DLD1 (cell line): Measurements from ENCODE around the gene LOXL1.
"Not testable (repeated sequence)": the region's sequence is repeated elsewhere in the genome, so short reads cannot be mapped to it uniquely, and the experiment has no call there.

Experiments
- in situ Hi-C: cut with HindIII; loops from 2 replicates; pipeline ENCODE4 v1.10.0; 2017; ENCODE audit warnings: low sequenced_read_pairs

The LOXL1 gene

GRCh38 chr15:73937296-73937695, 11.0 kb downstream of the LOXL1 start:
- in situ Hi-C loops: no loop called here

DNA sequence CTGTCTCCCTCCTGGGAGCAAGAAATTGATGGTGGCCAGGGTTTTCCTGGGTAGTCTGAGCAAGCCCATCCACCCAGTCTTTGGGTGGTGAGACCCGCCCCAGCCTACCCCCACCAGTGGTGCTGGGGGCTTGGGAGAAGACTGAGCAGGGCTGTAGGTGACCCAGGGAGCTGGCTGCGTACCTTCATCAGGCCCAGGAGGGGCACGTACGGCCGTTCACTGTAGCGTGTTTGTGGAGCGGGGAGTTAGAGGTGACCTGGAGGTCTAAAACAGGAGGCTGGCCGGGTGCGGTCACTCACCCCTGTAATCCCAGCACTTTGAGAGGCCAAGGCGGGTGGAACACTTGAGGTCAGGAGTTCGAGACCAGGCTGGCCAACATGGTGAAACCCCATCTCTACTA, 11.5 kb downstream of the LOXL1 start:
- in situ Hi-C loops: no loop called here

- in situ Hi-C loops: not testable (repeated sequence)
These were observed 12.3 kb downstream of the LOXL1 start for GRCh38 chr15:73938516-73938915.

- in situ Hi-C loops: no loop called here
These were observed 12.9 kb downstream of the LOXL1 start for GRCh38 chr15:73939138-73939537.

DNA sequence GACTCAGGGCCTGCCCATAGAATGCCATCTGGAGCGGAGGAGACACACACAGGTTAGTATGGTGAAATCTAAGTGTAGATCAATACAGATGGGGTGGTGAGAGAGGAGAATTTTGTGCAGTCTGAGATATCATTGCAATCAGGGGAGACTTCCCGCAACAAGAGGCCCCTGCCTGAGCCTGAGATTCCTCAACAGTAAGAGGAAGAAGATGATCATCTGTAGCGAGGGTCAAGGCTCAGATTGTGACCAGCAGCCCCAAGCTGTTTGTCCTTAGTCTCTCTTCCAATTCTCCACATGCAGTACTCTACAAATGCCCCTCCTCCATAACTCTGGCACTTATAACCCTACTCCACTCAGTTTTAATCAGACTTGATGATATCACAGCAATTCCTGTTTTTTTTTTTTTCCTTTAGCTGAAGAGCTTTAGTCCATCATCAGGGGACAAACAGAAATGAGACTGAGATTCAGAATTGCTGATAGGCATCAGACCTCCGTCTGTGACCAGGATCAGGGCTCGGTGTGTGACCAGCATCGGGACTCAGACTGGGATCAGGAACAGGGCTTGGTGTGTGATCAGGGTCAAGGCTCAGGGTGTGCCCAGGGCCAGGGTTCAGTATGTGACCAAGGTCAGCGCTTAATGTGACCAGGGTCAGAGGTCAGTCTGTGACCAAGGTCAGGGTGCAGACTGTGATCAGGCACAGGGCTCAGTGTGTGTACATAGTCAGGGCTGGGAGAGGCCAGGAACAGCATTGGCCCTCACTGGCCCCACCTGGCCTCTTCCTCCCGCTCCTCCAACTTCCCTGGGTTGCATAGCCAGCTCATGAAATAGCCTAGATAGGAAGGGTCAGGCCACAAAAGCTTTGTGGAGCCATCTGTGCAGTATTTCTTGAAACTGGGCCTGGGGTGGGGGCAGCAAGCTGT, 14.1 kb downstream of the LOXL1 start:
- in situ Hi-C loops: no loop called here

DNA sequence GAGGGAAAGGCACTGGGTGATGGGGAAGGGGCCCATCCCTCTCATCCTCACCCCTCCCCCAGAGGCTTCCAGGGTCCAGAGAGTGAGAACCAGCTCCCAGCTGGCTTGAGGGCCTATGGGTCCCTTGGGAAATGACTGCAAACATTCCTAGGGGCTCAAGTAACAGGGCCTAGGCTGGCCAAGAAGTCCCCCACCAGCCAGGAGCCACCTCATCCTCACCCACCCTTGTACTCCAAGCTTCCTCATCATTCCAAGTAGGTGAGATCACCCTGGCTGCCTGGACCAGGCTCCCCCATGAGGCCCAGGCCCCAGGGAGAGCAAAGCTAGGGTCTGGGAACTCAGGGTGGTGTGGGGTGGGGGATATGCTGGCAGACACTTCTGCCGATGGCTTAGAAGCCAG, 14.8 kb downstream of the LOXL1 start:
- in situ Hi-C loops: no loop called here

- in situ Hi-C loops: no loop called here
These were observed 15.2 kb downstream of the LOXL1 start for GRCh38 chr15:73941449-73941848.

- in situ Hi-C loops: no loop called here
These were observed 15.8 kb downstream of the LOXL1 start for GRCh38 chr15:73941871-73942635.

DNA sequence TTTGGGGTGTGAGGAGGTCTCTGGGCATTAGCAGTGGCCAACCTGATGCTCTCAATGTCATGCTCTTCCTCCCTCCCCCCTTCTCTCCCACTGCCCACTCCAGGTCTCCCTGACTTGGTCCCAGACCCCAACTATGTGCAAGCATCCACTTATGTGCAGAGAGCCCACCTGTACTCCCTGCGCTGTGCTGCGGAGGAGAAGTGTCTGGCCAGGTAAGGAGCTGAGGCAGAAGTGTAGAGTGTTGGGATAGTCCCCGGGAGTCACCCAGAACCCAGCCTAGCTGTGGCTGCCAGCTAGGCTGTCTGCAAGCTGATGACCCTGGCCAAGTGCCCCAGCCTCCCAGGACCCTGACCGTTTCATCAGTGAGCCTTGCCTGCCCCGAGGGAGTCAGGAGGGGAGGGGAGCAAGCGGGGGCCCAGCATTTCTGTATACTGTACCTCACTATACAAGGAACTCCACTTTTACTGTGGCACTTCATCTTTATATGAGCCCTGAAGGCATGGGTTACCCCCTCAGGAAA, 16.5 kb downstream of the LOXL1 start:
- in situ Hi-C loops: no loop called here

- in situ Hi-C loops: no loop called here
These were observed 18.2 kb downstream of the LOXL1 start for GRCh38 chr15:73944161-73945129.

- in situ Hi-C loops: no loop called here
These were observed 18.9 kb downstream of the LOXL1 start for GRCh38 chr15:73945130-73945508.

DNA sequence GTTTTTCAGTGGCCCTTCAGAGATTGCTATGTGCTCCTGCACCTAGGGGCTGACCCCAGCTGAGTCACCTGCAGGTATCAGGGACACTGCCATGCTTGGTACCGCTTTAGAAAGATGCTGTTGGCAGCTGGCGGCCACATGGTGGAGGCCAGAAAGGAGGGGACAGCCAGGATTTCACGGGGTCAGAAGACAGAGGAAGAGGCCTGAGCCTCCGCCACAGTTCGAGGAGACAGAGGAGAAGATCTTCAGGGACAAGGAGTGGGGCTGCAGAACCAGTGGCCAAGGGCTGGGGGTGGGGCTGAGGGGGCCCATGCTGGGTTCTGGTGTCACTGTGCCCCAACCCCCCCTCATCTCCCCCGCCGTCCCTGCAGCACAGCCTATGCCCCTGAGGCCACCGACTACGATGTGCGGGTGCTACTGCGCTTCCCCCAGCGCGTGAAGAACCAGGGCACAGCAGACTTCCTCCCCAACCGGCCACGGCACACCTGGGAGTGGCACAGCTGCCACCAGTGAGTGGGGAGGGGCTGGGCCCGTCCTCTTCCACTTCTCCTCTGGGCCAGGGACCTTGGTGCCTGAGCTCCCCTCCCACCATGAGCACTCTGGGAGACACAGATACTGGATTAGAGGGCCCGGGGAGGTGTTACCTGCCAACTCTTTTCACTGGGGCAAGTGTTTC, 19.9 kb downstream of the LOXL1 start:
- in situ Hi-C loops: no loop called here

DNA sequence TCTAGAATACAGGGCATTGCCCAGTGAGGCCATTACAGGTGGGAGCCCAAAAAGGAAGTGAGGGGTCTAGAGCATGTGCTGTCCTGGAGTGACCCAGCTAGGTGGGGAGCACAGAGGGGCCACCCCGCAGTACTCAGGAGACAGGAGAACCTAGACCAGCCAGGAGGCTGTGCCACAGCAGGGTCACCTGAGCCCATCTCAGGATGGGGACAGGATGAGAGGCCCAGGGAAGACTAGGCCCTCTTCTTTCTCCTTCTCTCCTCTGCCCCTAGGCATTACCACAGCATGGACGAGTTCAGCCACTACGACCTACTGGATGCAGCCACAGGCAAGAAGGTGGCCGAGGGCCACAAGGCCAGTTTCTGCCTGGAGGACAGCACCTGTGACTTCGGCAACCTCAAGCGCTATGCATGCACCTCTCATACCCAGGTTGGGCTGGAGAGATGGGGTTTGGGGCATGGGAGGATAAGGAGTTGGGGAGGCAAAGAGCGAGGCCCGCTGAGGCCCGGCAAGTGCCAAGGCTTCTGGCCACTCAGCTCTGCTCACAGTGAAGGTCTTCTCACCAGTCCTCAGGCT, 20.6 kb downstream of the LOXL1 start:
- in situ Hi-C loops: no loop called here

DNA sequence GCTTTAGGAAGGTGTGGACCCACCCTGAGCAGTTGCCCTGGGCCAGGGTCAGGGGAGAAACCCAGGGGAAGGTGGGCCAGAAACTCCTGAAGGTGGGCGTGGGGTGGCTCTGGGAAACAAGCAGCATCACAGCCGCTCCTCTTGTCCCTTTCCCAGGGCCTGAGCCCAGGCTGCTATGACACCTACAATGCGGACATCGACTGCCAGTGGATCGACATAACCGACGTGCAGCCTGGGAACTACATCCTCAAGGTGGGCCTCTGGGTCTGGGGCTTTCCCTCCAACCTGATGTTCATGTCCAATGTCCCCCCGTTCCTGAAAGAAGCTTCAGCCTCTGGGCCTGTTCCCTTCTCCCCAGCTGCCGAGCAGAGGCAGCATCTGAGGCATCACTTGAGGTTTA, 21.4 kb downstream of the LOXL1 start:
- in situ Hi-C loops: no loop called here

GRCh38 chr15:73948396-73948795, 22.1 kb downstream of the LOXL1 start:
- in situ Hi-C loops: no loop called here

GRCh38 chr15:73948982-73949381, 22.7 kb downstream of the LOXL1 start:
- in situ Hi-C loops: no loop called here

GRCh38 chr15:73949496-73949895, 23.2 kb downstream of the LOXL1 start:
- in situ Hi-C loops: no loop called here

DNA sequence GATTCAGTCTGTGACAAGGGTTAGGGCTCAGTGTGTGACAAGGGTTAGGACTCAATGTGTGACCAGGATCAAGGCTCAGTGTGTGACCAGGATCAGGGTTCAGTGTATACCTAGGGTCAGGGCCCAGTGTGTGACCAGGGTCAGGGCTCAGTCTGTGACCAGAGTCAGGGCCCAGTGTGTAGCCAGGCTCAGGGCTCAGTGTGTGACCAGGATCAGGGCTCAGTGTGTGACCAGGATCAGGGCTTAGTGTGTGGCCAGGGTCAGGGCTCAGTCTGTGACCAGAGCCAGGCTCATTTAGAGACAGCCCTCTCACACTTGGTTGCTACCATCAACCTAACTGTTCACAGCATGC, 24.2 kb downstream of the LOXL1 start:
- in situ Hi-C loops: no loop called here

DNA sequence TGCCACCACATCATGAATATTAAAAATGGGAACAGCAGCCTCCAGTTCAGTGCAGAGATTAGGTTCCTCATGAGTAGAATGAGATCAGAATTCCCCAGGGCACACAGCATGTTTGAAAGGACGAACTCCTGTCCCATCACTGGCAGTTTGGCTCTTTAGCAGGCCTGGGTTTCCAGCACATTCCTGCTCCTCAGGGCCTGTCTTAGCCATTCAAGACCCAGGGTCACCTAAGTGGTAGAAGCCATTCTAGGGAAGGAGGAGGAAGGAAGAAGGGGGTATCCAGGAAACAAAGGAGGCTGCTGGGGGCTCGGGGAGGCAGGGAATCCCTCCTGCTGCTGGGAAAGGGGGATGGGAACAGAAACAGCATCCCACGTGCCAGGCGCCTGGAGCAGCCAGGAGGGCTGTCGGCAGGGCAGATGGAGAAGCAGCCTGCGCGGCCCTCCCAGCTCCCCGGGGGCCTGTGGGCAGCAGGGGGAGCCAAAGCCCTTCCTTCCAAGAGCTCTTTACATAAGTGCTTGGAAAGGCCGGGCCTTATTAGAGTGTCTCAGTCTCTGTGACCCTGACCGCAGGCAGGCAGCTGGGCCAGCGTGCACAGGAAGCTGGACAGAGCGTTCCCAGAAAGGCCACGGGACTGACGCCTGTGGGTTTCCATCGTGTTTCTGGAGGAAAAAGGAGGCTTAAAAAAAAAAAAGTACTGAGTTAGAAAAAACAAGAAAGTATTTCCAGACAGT, 24.7 kb downstream of the LOXL1 start:
- in situ Hi-C loops: no loop called here
